Body of pancreas (tissue), 4 donors: ENCODE measurements around the gene FOLR2.
"Not testable (repeated sequence)": the region's sequence is repeated elsewhere in the genome, so short reads cannot be mapped to it uniquely, and the experiment has no call there.

ENCODE experiments used
- POLR2A ChIP-seq, 3 donors: fragments of 450-650 bp; IDR thresholded peaks; one replicate each; pipeline ENCODE4 v1.6.1; 2016; ENCODE audit warnings: antibody characterized with exemption in 3 of 3, mild to moderate bottlenecking in 2 of 3
- TF ChIP-seq, protein P1 (sequence below), 7 experiments: fragments of 450-650 bp in 4 of 7; fragments of 200-600 bp in 3 of 7; sonication (generic) in 3 of 7; IDR thresholded peaks; one replicate each; pipeline ENCODE4 v1.5.1; 2016 to 2019; ENCODE audit warnings: antibody characterized with exemption in 7 of 7

DNA sequence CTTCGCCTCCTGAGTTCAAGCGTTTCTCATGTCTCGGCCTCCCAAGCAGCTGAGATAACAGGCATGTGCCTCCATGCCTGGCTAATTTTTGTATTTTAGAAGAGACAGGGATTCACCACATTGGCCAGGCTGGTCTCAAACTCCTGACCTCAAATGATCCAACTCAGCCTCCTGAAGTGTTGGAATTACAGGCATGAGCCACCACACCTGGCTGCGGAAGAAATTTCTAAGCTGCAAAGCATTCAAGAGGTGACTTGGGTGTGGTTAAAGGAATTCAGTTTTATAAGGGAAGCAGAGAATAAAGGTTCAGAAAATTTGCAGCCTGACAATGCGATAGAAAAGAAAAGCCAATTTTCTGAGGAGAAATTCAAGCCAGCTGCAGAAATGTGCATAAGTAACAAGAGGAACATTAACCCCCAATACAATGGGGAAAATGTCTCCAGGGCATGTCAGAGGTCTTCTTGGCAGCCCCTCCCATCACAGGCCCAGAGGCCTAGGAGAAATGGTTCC, 47.5 kb upstream of the FOLR2 start:
- TF ChIP-seq, protein P1, sequence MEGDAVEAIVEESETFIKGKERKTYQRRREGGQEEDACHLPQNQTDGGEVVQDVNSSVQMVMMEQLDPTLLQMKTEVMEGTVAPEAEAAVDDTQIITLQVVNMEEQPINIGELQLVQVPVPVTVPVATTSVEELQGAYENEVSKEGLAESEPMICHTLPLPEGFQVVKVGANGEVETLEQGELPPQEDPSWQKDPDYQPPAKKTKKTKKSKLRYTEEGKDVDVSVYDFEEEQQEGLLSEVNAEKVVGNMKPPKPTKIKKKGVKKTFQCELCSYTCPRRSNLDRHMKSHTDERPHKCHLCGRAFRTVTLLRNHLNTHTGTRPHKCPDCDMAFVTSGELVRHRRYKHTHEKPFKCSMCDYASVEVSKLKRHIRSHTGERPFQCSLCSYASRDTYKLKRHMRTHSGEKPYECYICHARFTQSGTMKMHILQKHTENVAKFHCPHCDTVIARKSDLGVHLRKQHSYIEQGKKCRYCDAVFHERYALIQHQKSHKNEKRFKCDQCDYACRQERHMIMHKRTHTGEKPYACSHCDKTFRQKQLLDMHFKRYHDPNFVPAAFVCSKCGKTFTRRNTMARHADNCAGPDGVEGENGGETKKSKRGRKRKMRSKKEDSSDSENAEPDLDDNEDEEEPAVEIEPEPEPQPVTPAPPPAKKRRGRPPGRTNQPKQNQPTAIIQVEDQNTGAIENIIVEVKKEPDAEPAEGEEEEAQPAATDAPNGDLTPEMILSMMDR (IDR thresholded peaks at IDR 0.05), result not testable (repeated sequence)
- not testable (repeated sequence) for TF ChIP-seq POLR2A (IDR thresholded peaks at IDR 0.05)
